Chondrocyte (in vitro differentiated cells): ENCODE measurements around the gene FAM228A. TPM values are rescaled to one million over a fixed set of nuclear protein-coding genes. Genes with fewer than 3 reads are reported as not detected.
"Not testable (repeated sequence)": the region's sequence is repeated elsewhere in the genome, so short reads cannot be mapped to it uniquely, and the experiment has no call there.

Source experiments
- DNase-seq: peaks from one replicate; pipeline ENCODE4 v3.0.0; 2021; ENCODE audit warnings: mixed read lengths, low spot score
- H3K27ac Mint-ChIP-seq: one replicate; pipeline ENCODE4 v1.8.0; 2021; ENCODE audit warnings: mild to moderate bottlenecking, moderate library complexity, mixed read lengths; ENCODE audit not compliant: unreplicated experiment
- H3K27me3 Mint-ChIP-seq: 2 replicates; pipeline ENCODE4 v1.8.0; 2021; ENCODE audit warnings: low read depth, mixed read lengths
- H3K36me3 Mint-ChIP-seq: 2 replicates; pipeline ENCODE4 v1.8.0; 2021; ENCODE audit warnings: low read depth, mixed read lengths
- H3K4me1 Mint-ChIP-seq: 2 replicates; pipeline ENCODE4 v1.8.0; 2021; ENCODE audit warnings: low read depth, mild to moderate bottlenecking, mixed read lengths
- H3K4me3 Mint-ChIP-seq: one replicate; pipeline ENCODE4 v1.8.0; 2021; ENCODE audit warnings: mild to moderate bottlenecking, moderate library complexity, mixed read lengths; ENCODE audit not compliant: unreplicated experiment
- H3K9me3 Mint-ChIP-seq: 2 replicates; pipeline ENCODE4 v1.8.0; 2021; ENCODE audit warnings: low read depth, mixed read lengths
- CTCF ChIP-seq: fragments of 200-600 bp; sonication (generic); IDR thresholded peaks from 2 replicates; pipeline ENCODE4 v1.5.0; 2021; ENCODE audit warnings: antibody characterized with exemption, mild to moderate bottlenecking, moderate library complexity
- long read RNA-seq: library from polyadenylated mRNA; stranded (forward); transcript quantifications from one replicate; pipeline ENCODE4 v2.0.0, GENCODE V29; 2021
- total RNA-seq: library from RNA; stranded (reverse); gene quantifications from 3 replicates; pipeline ENCODE4 v1.2.1, GENCODE V29; 2021

Gene FAM228A
- 0.22 to 0.58 TPM (median 0.31 TPM) in 3 replicates for total RNA-seq
- long read RNA-seq = 0 reads

- TF ChIP-seq CTCF = no peak
- DNase-seq = no peak
- H3K9me3 Mint-ChIP-seq = peaks cover 4% of the 10 kb centered on the region
- no peak within 1 kb of the TSS for H3K4me3 Mint-ChIP-seq
- no peaks in the 10 kb centered on the region for H3K4me1 Mint-ChIP-seq
- H3K36me3 Mint-ChIP-seq = peaks cover 2% of the 10 kb centered on the region
- no peak within 1 kb of the TSS for H3K27ac Mint-ChIP-seq
- no peaks in the 10 kb centered on the region for H3K27me3 Mint-ChIP-seq
These were observed at the start of gene FAM228A for GRCh38 chr2:24174851-24175277. FAM228A (plus strand) TSS chr2:24175053; CDS start chr2:24175481, 428 bp downstream.

GRCh38 chr2:24125956-24126355 lies 48.9 kb upstream of the FAM228A start:
- no peak for DNase-seq
- Mint-ChIP-seq H3K27me3 (no peaks in the 10 kb centered on the region), H3K27ac (no peak overlapping the region), H3K9me3 (no peaks in the 10 kb centered on the region), H3K4me3 (no peak overlapping the region), H3K36me3 (no peaks in the 10 kb centered on the region), H3K4me1 (peaks cover 21% of the 10 kb centered on the region)
- TF ChIP-seq CTCF = no peak

- TF ChIP-seq CTCF = no peak
- H3K4me1 Mint-ChIP-seq = no peaks in the 10 kb centered on the region
These were observed 42.3 kb upstream of the FAM228A start for GRCh38 chr2:24132543-24132942.

GRCh38 chr2:24140305-24140704 lies 34.5 kb upstream of the FAM228A start:
- not testable (repeated sequence) for H3K4me1 Mint-ChIP-seq, H3K27me3 Mint-ChIP-seq, DNase-seq, H3K27ac Mint-ChIP-seq, H3K9me3 Mint-ChIP-seq, H3K4me3 Mint-ChIP-seq
- peaks cover 11% of the 10 kb centered on the region for H3K36me3 Mint-ChIP-seq

More at GRCh38 chr2:24132543-24132942, 42.3 kb upstream of the FAM228A start:
- peaks cover 11% of the 10 kb centered on the region for H3K36me3 Mint-ChIP-seq
- H3K9me3 Mint-ChIP-seq = peaks cover 13% of the 10 kb centered on the region
- no peak for DNase-seq
- H3K27ac Mint-ChIP-seq = no peak overlapping the region
- no peak overlapping the region for H3K4me3 Mint-ChIP-seq
- H3K27me3 Mint-ChIP-seq = no peaks in the 10 kb centered on the region

GRCh38 chr2:24147364-24147763 lies 27.5 kb upstream of the FAM228A start:
- Mint-ChIP-seq H3K4me1 (no peaks in the 10 kb centered on the region), H3K9me3 (peaks cover 26% of the 10 kb centered on the region), H3K36me3 (peaks cover 42% of the 10 kb centered on the region), H3K4me3 (no peak overlapping the region), H3K27ac (no peak overlapping the region), H3K27me3 (no peaks in the 10 kb centered on the region)
- TF ChIP-seq CTCF = no peak
- DNase-seq = no peak

GRCh38 chr2:24152413-24153197 lies 22.2 kb upstream of the FAM228A start:
- DNase-seq = no peak
- H3K36me3 Mint-ChIP-seq = peaks cover 30% of the 10 kb centered on the region
- no peak overlapping the region for H3K4me3 Mint-ChIP-seq
- H3K4me1 Mint-ChIP-seq = no peaks in the 10 kb centered on the region
- no peaks in the 10 kb centered on the region for H3K27me3 Mint-ChIP-seq
- no peak for TF ChIP-seq CTCF
- H3K9me3 Mint-ChIP-seq = peaks cover 13% of the 10 kb centered on the region
- H3K27ac Mint-ChIP-seq = no peak overlapping the region
